NOMO-1 treated with DMSO at 0.1 percent for 48 hours (cell line): ENCODE measurements around the gene HAX1.
"Not testable (repeated sequence)": the region's sequence is repeated elsewhere in the genome, so short reads cannot be mapped to it uniquely, and the experiment has no call there.

Experiments
- DNase-seq: peaks from one replicate; lab custom pipeline; 2025; ENCODE audit not compliant: unreplicated experiment; lab: John Stamatoyannopoulos, UW

Gene HAX1

GRCh38 chr1:154276797-154277196 lies 4.4 kb downstream of the HAX1 start:
- DNase-seq = no peak

- DNase-seq = not testable (repeated sequence)
These were observed 15.2 kb downstream of the HAX1 start for GRCh38 chr1:154287591-154287990.

- DNase-seq = no peak
These were observed 16.2 kb downstream of the HAX1 start for GRCh38 chr1:154288661-154289060.

GRCh38 chr1:154290921-154291320 lies 18.5 kb downstream of the HAX1 start:
- no peak for DNase-seq

- DNase-seq = peak; percentile 13
These were observed 23.2 kb downstream of the HAX1 start for GRCh38 chr1:154295408-154296235.

- no peak for DNase-seq
These were observed 29.2 kb downstream of the HAX1 start for GRCh38 chr1:154301582-154301981.

- no peak for DNase-seq
These were observed 32.4 kb downstream of the HAX1 start for GRCh38 chr1:154304664-154305337.

- DNase-seq = no peak
These were observed 33.7 kb downstream of the HAX1 start for GRCh38 chr1:154306151-154306550.

GRCh38 chr1:154307670-154308270 lies 35.3 kb downstream of the HAX1 start:
- DNase-seq = not testable (repeated sequence)

GRCh38 chr1:154309136-154309535 lies 36.7 kb downstream of the HAX1 start:
- not testable (repeated sequence) for DNase-seq

- DNase-seq = not testable (repeated sequence)
These were observed 40.0 kb downstream of the HAX1 start for GRCh38 chr1:154312229-154313065.

GRCh38 chr1:154313066-154313356 lies 40.6 kb downstream of the HAX1 start:
- no peak for DNase-seq

- DNase-seq = not testable (repeated sequence)
These were observed 41.8 kb downstream of the HAX1 start for GRCh38 chr1:154314226-154314625.

GRCh38 chr1:154316704-154317103 lies 44.3 kb downstream of the HAX1 start:
- DNase-seq = no peak

- DNase-seq = no peak
These were observed 46.0 kb downstream of the HAX1 start for GRCh38 chr1:154318386-154318785.

GRCh38 chr1:154320882-154321608 lies 48.6 kb downstream of the HAX1 start, which contains the start of gene AQP10:
Gene AQP10, plus strand, starts transcription at chr1:154321093. Its CDS starts 63 bp downstream, at chr1:154321156.
- DNase-seq = no peak

- DNase-seq = not testable (repeated sequence)
These were observed 49.1 kb downstream of the HAX1 start for GRCh38 chr1:154321609-154321934.

- no peak for DNase-seq
These were observed 51.1 kb downstream of the HAX1 start for GRCh38 chr1:154323493-154323892.

- DNase-seq = no peak
These were observed 51.8 kb downstream of the HAX1 start for GRCh38 chr1:154324241-154324640.
